ENCODE data around the gene UBD.

Gene UBD

DNA sequence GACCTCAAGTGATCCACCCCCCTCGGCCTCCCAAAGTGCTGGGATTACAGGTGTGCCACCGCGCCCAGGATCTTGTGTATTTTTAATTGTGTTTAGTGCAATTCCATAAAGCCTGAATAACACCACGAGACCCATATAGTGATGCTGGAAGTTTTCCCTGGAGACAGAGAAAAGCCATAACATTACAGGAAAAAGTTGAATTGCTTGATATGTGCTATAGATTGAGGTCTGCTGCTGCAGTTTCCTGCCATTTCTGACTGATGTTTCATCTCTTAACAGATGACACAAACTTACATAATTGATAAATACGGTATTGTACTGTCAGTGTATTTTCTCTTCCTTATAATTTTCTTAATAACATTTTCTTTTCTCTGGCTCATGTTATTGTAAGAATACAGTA lies 7.3 kb upstream of the UBD start:
- DNase-seq (ENCODE audit: insufficient read length, low spot score) (no peak), FAIRE-seq (no peak)
- TF ChIP-seq SPI1 (IDR thresholded peaks at IDR 0.05; ENCODE audit: low read depth, low read length) (no peak), TAF1 (IDR thresholded peaks at IDR 0.05; ENCODE audit: low read depth, low read length) (no peak), PAX5 (IDR thresholded peaks at IDR 0.05; ENCODE audit: insufficient read depth, low read length, severe bottlenecking) (no peak), POLR2A (IDR thresholded peaks at IDR 0.05; ENCODE audit: low read depth, low read length) (no peak), POU2F2 (IDR thresholded peaks at IDR 0.05; ENCODE audit: low read depth, low read length) (no peak), POLR2AphosphoS5 (IDR thresholded peaks at IDR 0.05; ENCODE audit: low read depth, low read length) (no peak)

DNA sequence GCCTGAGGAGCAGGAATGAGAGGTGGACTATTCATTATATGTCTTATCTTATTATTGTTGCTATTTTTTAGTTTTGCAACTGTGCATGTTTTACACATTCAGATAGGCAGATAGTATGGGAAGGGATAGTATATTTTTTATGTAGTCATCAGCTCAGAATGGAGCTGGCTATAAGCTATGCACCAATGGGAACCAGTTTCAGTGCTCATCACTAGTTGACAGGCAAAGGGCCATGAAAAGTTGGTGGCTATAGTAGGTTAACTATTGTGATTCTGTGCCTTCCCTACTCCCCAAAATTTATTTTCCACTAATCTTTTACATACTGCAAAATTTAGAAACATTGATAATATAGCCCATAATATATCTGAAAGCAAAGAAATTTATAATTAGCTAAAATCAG lies 5.3 kb upstream of the UBD start:
- TF ChIP-seq POU2F2 (IDR thresholded peaks at IDR 0.05; ENCODE audit: low read depth, low read length) (no peak), PAX5 (IDR thresholded peaks at IDR 0.05; ENCODE audit: insufficient read depth, low read length, severe bottlenecking) (no peak), POLR2A (IDR thresholded peaks at IDR 0.05; ENCODE audit: low read depth, low read length) (no peak), SPI1 (IDR thresholded peaks at IDR 0.05; ENCODE audit: low read depth, low read length) (no peak), TAF1 (IDR thresholded peaks at IDR 0.05; ENCODE audit: low read depth, low read length) (no peak)
- no peak for FAIRE-seq
- no peak for DNase-seq (ENCODE audit: insufficient read length, low spot score)

DNA sequence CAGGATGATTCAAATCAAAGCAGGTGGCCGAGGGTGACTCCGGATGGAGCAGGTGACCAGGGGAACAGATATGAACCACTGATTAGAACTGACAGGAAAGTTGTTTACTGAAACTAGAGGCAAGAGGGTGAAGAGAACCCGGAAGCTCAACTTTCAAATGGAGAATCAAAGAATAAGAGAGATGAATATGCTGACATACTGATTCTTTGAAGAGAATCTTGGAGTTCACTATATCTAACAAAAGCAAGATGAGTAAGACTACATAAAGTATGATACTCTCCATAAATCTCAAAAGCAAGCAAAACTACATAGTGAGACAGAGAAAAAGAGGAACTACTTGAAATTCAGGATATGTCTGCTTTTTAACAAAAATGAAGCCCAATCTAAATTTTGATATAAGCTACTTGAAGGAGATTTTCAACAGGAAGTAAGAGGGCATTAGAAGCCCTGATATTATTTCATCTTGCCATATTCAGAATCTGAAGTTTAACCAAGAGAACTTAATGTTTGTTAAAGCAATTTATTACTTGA lies 4.0 kb upstream of the UBD start:
- no peak for TF ChIP-seq POU2F2 (IDR thresholded peaks at IDR 0.05; ENCODE audit: low read depth, low read length)
- no peak for TF ChIP-seq POLR2A (IDR thresholded peaks at IDR 0.05; ENCODE audit: low read depth, low read length)
- no peak for FAIRE-seq
- DNase-seq (ENCODE audit: insufficient read length, low spot score), result no peak

DNA sequence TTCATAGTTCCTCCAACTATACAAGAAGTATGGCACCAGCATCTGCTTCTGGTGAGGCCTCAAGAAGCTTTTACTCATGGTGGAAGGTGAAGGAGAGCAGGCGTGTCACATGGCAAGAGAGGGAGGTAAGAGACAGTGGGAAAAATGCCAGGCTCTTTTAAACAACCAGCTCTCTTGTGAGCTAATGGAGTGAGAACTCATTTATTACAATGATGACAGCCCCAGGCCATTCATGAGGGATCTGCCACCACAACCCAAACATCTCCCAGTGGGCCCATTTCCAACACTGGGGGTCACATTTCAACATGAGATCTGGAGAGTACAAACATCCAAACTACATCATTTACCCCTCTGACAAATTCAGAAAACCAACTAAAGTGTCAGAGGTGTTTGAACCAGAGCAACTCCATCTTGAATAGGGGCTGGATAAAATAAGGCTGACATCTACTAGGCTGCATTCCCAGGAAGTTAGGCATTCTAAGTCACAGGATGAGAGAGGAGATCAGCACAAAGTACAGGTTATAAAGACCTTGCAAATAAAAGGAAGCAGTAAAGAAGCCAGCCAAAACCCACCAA lies 2.2 kb upstream of the UBD start:
- TF ChIP-seq SPI1 (IDR thresholded peaks at IDR 0.05; ENCODE audit: low read depth, low read length) (no peak), TAF1 (IDR thresholded peaks at IDR 0.05; ENCODE audit: low read depth, low read length) (no peak), PAX5 (IDR thresholded peaks at IDR 0.05; ENCODE audit: insufficient read depth, low read length, severe bottlenecking) (no peak), POLR2AphosphoS5 (IDR thresholded peaks at IDR 0.05; ENCODE audit: low read depth, low read length) (no peak), POU2F2 (IDR thresholded peaks at IDR 0.05; ENCODE audit: low read depth, low read length) (no peak), POLR2A (IDR thresholded peaks at IDR 0.05; ENCODE audit: low read depth, low read length) (no peak)
- FAIRE-seq, result no peak
- DNase-seq (ENCODE audit: insufficient read length, low spot score), result no peak

DNA sequence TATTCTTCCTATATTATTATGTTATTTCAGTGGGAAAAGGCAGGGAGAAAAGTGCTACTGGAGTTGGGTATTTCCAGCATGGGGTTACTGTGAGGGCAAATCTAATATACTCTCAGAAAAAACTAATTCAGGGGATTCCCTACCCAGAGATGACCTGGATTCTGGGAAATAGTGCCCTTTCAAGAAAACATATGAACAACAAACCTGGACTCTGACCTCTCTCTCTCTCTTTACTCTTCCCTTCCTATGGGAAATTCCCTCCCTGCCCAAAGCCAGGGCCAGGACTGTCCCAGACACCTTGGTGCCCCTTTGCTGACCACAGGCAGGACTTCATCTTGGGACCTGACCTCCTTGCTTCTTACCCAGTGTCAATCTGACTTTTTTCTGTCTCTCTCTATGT lies 1.6 kb upstream of the UBD start:
- FAIRE-seq (no peak), DNase-seq (ENCODE audit: insufficient read length, low spot score) (no peak)
- TF ChIP-seq POLR2A (IDR thresholded peaks at IDR 0.05; ENCODE audit: low read depth, low read length) (no peak), SPI1 (IDR thresholded peaks at IDR 0.05; ENCODE audit: low read depth, low read length) (no peak), PAX5 (IDR thresholded peaks at IDR 0.05; ENCODE audit: insufficient read depth, low read length, severe bottlenecking) (no peak), POU2F2 (IDR thresholded peaks at IDR 0.05; ENCODE audit: low read depth, low read length) (no peak), TAF1 (IDR thresholded peaks at IDR 0.05; ENCODE audit: low read depth, low read length) (no peak), POLR2AphosphoS5 (IDR thresholded peaks at IDR 0.05; ENCODE audit: low read depth, low read length) (no peak)

DNA sequence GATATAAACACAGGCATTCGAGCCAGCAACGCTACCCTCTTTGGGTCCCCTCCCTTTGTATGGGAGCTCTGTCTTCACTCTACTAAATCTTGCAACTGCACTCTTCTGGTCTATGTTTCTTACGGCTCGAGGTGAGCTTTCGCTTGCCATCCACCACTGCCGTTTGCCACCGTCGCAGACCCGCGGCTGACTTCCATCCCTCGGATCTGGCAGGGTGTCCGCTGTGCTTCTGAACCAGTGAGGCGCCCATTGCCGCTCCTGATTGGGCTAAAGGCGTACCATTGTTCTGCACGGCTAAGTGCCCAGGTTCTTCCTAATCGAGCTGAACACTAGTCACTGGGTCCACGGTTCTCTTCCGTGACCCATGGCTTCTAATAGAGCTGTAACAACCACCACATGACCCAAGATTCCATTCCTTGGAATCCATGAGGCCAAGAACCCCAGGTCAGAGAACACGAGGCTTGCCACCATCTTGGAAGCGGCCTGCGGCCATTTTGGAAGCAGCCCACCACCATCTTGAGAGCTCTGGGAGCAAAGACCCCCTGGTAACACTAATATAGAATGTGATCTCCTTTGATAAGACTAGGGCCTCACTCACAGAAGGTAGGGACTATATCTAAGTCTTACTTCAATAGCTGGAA lies 973 bp downstream of the UBD start:
- TF ChIP-seq PAX5 (IDR thresholded peaks at IDR 0.05; ENCODE audit: insufficient read depth, low read length, severe bottlenecking) (no peak), TAF1 (IDR thresholded peaks at IDR 0.05; ENCODE audit: low read depth, low read length) (no peak), POU2F2 (IDR thresholded peaks at IDR 0.05; ENCODE audit: low read depth, low read length) (no peak), POLR2AphosphoS5 (IDR thresholded peaks at IDR 0.05; ENCODE audit: low read depth, low read length) (no peak), POLR2A (IDR thresholded peaks at IDR 0.05; ENCODE audit: low read depth, low read length) (no peak), SPI1 (IDR thresholded peaks at IDR 0.05; ENCODE audit: low read depth, low read length) (no peak)
- DNase-seq (ENCODE audit: insufficient read length, low spot score), result no peak
- FAIRE-seq, result no peak

DNA sequence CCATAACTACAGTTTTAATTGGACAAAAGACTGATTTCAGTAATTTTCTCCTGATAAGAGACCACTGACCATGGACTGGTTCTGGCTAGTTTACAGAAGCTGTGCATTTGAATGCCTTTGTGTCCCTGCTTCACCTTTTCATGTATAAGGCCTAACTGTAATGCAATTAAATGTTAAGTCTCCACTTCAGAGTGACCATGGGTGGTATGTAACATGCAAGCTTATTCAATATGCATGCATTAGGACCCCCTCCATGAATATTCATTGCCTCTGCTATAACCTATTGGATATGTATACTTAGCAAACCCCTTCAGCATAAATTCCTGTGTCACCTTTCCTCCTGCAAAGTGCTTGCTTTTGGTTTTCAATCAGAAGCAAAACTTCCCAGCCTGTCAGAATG lies 2.2 kb downstream of the UBD start:
- FAIRE-seq, result no peak
- TF ChIP-seq POU2F2 (IDR thresholded peaks at IDR 0.05; ENCODE audit: low read depth, low read length) (no peak), SPI1 (IDR thresholded peaks at IDR 0.05; ENCODE audit: low read depth, low read length) (no peak), TAF1 (IDR thresholded peaks at IDR 0.05; ENCODE audit: low read depth, low read length) (no peak), PAX5 (IDR thresholded peaks at IDR 0.05; ENCODE audit: insufficient read depth, low read length, severe bottlenecking) (no peak), POLR2A (IDR thresholded peaks at IDR 0.05; ENCODE audit: low read depth, low read length) (no peak), POLR2AphosphoS5 (IDR thresholded peaks at IDR 0.05; ENCODE audit: low read depth, low read length) (no peak)

DNA sequence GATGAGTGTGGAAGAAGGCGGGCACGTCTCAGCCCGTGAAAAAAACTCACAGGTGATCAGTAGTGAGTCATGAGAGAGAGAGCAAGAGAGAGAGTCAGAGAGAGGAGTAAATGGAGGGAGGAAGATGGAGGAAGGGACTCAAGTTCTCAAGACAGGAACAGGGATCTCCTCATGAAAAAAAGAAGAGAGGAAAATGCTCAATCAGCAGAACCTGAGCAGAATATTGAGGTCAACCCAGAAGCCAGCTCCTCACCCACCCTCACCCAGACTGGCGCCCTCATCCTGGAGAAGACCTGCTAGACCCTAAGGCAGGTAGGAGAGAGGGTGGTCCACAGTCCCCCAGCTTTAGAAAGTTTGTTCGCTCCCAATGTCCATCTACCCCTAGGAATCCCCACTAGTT lies 4.8 kb downstream of the UBD start:
- FAIRE-seq, result no peak
- TF ChIP-seq PAX5 (IDR thresholded peaks at IDR 0.05; ENCODE audit: insufficient read depth, low read length, severe bottlenecking) (no peak), TAF1 (IDR thresholded peaks at IDR 0.05; ENCODE audit: low read depth, low read length) (no peak), POLR2A (IDR thresholded peaks at IDR 0.05; ENCODE audit: low read depth, low read length) (no peak), SPI1 (IDR thresholded peaks at IDR 0.05; ENCODE audit: low read depth, low read length) (no peak), POU2F2 (IDR thresholded peaks at IDR 0.05; ENCODE audit: low read depth, low read length) (no peak), POLR2AphosphoS5 (IDR thresholded peaks at IDR 0.05; ENCODE audit: low read depth, low read length) (no peak)
- no peak for DNase-seq (ENCODE audit: insufficient read length, low spot score)

More for the DNA sequence above, 2.2 kb downstream of the UBD start:
- no peak for DNase-seq (ENCODE audit: insufficient read length, low spot score)

DNA sequence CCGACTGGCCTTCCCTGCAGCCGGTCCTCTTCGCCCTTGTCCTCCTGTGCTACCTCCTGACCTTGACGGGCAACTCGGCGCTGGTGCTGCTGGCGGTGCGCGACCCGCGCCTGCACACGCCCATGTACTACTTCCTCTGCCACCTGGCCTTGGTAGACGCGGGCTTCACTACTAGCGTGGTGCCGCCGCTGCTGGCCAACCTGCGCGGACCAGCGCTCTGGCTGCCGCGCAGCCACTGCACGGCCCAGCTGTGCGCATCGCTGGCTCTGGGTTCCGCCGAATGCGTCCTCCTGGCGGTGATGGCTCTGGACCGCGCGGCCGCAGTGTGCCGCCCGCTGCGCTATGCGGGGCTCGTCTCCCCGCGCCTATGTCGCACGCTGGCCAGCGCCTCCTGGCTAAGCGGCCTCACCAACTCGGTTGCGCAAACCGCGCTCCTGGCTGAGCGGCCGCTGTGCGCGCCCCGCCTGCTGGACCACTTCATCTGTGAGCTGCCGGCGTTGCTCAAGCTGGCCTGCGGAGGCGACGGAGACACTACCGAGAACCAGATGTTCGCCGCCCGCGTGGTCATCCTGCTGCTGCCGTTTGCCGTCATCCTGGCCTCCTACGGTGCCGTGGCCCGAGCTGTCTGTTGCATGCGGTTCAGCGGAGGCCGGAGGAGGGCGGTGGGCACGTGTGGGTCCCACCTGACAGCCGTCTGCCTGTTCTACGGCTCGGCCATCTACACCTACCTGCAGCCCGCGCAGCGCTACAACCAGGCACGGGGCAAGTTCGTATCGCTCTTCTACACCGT lies 6.1 kb downstream of the UBD start:
- DNase-seq (ENCODE audit: insufficient read length, low spot score) (no peak), FAIRE-seq (peak; percentile 61)
- TF ChIP-seq PAX5 (IDR thresholded peaks at IDR 0.05; ENCODE audit: insufficient read depth, low read length, severe bottlenecking) (no peak), POLR2A (IDR thresholded peaks at IDR 0.05; ENCODE audit: low read depth, low read length) (no peak), POLR2AphosphoS5 (IDR thresholded peaks at IDR 0.05; ENCODE audit: low read depth, low read length) (no peak), POU2F2 (IDR thresholded peaks at IDR 0.05; ENCODE audit: low read depth, low read length) (no peak)

Measured in GM12891 (cell line).